Skeletal muscle satellite cell (primary cell): Measurements from ENCODE around the gene TIMELESS.
"Not testable (repeated sequence)": the region's sequence is repeated elsewhere in the genome, so short reads cannot be mapped to it uniquely, and the experiment has no call there.

Source experiments
- H3K27me3 ChIP-seq: 2 replicates; pipeline ENCODE4 v1.7.0; 2013; ENCODE audit warnings: low read length; ENCODE audit not compliant: control insufficient read depth, insufficient read depth
- H3K36me3 ChIP-seq: 2 replicates; pipeline ENCODE4 v1.7.0; 2013; ENCODE audit warnings: mild to moderate bottlenecking, control low read depth, low read length; ENCODE audit not compliant: insufficient read depth
- H3K4me1 ChIP-seq: 2 replicates; pipeline ENCODE4 v1.7.0; 2013; ENCODE audit warnings: low read length; ENCODE audit not compliant: control insufficient read depth, insufficient read depth
- H3K4me2 ChIP-seq: 2 replicates; pipeline ENCODE4 v1.7.0; 2013; ENCODE audit warnings: mild to moderate bottlenecking, low read length
- H3K4me3 ChIP-seq: 2 replicates; pipeline ENCODE4 v1.7.0; 2013; ENCODE audit warnings: low read length
- H3K9ac ChIP-seq: 2 replicates; pipeline ENCODE4 v1.7.0; 2013; ENCODE audit warnings: mild to moderate bottlenecking, low read depth, low read length, moderate library complexity
- H3K9me3 ChIP-seq: replicated peaks from 2 replicates; pipeline ENCODE4 v1.7.0; 2013; ENCODE audit warnings: mild to moderate bottlenecking, control low read depth, low read length

Gene TIMELESS

DNA sequence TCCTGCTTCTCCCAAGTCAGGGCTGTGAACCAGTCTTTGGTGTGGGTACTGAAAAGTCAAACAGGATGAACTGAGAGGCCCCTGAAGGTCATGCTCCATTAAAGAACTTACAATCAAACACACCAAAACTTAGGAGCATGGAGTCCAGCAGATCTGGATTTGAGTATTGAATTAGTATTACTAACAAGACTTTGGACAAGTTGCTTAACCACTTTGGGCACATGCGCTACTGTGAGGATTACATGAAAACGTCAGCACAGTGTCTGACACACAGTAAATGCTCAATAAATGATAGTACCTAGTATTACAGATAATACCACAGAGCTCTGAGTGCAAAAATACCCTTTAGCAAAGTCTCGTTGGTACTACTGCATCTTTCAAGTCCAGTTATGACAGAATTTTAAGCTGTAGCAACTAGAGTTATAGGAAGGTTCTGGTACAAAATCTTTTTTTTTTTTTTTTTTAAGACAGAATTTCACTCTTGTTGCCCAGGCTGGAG lies 23.2 kb downstream of the TIMELESS start:
- no peak overlapping the region for H3K4me3 ChIP-seq
- H3K9me3 ChIP-seq = no peaks in the 10 kb centered on the region
- H3K27me3 ChIP-seq = no peaks in the 10 kb centered on the region
- no peaks in the 10 kb centered on the region for H3K4me1 ChIP-seq
- H3K36me3 ChIP-seq = peaks cover 30% of the 10 kb centered on the region
- H3K9ac ChIP-seq = no peak overlapping the region
- no peak overlapping the region for H3K4me2 ChIP-seq

GRCh38 chr12:56425193-56425592 lies 24.0 kb downstream of the TIMELESS start:
- Histone ChIP-seq H3K36me3 (peaks cover 36% of the 10 kb centered on the region), H3K4me3 (no peak overlapping the region), H3K4me1 (no peaks in the 10 kb centered on the region), H3K27me3 (no peaks in the 10 kb centered on the region), H3K9ac (no peak overlapping the region), H3K9me3 (no peaks in the 10 kb centered on the region), H3K4me2 (no peak overlapping the region)

DNA sequence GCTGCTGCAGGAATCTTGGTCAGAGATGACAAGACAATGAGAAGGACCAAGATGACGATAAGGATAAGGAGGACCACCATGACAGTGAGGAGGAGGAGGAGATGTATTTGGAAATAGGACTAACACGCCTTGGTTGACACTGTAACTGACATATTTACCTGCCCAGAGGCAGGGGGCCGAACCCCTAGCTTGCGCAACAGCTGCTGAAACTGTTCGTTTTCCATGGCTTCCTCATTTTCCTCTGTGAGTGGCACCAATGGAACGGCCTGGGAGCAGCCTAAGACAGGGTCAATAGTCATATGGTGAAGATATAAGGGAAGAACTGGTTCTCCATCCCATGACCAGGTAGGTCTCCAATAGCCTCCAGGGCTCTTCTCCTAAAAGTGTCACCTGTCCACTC lies 28.8 kb downstream of the TIMELESS start:
- H3K36me3 ChIP-seq = peaks cover 47% of the 10 kb centered on the region
- H3K9ac ChIP-seq = no peak overlapping the region
- H3K9me3 ChIP-seq = no peaks in the 10 kb centered on the region
- H3K4me1 ChIP-seq = no peaks in the 10 kb centered on the region
- no peak overlapping the region for H3K4me3 ChIP-seq
- no peaks in the 10 kb centered on the region for H3K27me3 ChIP-seq
- no peak overlapping the region for H3K4me2 ChIP-seq

- no peaks in the 10 kb centered on the region for H3K27me3 ChIP-seq
- no peaks in the 10 kb centered on the region for H3K4me1 ChIP-seq
- H3K4me3 ChIP-seq = no peak overlapping the region
- no peak overlapping the region for H3K9ac ChIP-seq
- peaks cover 35% of the 10 kb centered on the region for H3K36me3 ChIP-seq
- no peaks in the 10 kb centered on the region for H3K9me3 ChIP-seq
- no peak overlapping the region for H3K4me2 ChIP-seq
Observed at GRCh38 chr12:56417739-56418138, 31.5 kb downstream of the TIMELESS start.

DNA sequence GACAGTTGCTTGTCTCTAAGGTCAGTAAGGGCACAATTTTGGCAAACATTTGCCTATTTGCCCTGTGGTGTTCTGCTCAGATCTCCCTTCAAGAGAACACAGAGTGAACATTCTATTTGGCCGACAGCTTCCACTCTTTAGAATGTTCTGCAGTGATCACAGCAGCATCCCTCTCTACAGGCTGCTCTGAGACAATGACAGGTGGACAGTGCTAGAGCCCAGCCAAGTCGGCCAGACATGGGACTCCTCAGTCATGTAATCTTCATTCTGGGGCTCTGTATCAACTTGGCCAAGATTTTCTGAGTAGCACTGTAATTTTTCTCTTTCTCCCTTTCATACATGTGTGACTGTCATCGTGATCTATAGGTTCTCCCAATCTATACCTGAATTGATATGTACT lies 34.8 kb downstream of the TIMELESS start:
- Histone ChIP-seq H3K4me3 (no peak overlapping the region), H3K36me3 (peaks cover 13% of the 10 kb centered on the region), H3K27me3 (no peaks in the 10 kb centered on the region)

GRCh38 chr12:56413392-56413791 lies 35.8 kb downstream of the TIMELESS start:
- Histone ChIP-seq H3K27me3 (no peaks in the 10 kb centered on the region), H3K36me3 (peaks cover 11% of the 10 kb centered on the region), H3K4me2 (no peak overlapping the region), H3K9me3 (no peaks in the 10 kb centered on the region), H3K9ac (no peak overlapping the region), H3K4me1 (peaks cover 6% of the 10 kb centered on the region), H3K4me3 (no peak overlapping the region)

More for the DNA sequence above, 34.8 kb downstream of the TIMELESS start:
- Histone ChIP-seq H3K9ac (no peak overlapping the region), H3K4me2 (no peak overlapping the region), H3K4me1 (peaks cover 6% of the 10 kb centered on the region), H3K9me3 (no peaks in the 10 kb centered on the region)

DNA sequence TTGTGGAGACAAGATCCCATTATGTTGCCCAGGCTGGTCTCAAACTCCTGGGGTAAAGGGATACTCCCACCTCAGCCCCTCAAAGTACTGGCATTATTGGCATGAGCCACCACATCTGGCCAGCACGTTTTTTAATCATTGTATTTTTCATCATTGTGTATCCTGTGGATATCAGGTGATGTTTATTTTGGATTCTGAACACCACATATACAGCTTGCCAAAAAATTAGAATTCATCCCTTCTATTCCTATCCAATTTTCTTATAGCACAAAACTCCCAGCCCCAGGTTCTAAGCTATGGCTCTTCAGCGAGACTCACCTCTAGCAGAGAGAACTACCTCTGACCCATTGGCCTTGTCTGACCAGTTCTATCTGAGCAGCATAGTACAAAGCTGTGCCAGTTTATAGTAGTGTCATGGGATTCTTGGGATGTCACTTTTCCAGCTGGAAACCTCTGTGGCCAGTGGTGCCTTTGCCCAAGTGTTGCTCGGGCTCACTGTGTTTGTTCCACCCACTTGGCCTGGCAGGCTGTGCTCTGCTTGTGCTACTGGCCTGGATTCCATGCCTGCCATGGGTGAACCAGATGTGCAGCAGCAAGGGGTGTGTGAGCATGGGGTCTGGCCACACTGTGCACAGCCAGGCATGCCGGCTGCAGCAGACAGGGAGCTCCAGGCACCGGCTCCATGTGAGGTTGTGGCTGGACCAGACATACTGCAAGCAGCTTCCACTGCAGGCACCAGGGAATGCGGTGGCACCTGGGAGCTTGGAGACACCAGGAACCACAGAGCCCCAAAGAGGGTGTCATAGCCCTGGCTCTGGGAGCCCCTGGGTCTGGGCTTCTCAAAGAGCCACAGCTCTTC lies 37.2 kb downstream of the TIMELESS start:
- H3K9ac ChIP-seq = no peak overlapping the region
- H3K9me3 ChIP-seq = no peaks in the 10 kb centered on the region
- peaks cover 2% of the 10 kb centered on the region for H3K36me3 ChIP-seq
- peaks cover 6% of the 10 kb centered on the region for H3K4me1 ChIP-seq
- H3K4me3 ChIP-seq = no peak overlapping the region
- no peak overlapping the region for H3K4me2 ChIP-seq
- H3K27me3 ChIP-seq = no peaks in the 10 kb centered on the region

GRCh38 chr12:56410768-56411167 lies 38.5 kb downstream of the TIMELESS start:
- Histone ChIP-seq H3K4me1 (peaks cover 6% of the 10 kb centered on the region), H3K27me3 (no peaks in the 10 kb centered on the region), H3K9me3 (no peaks in the 10 kb centered on the region), H3K4me3 (no peak overlapping the region), H3K9ac (no peak overlapping the region), H3K36me3 (no peaks in the 10 kb centered on the region), H3K4me2 (no peak overlapping the region)

GRCh38 chr12:56408799-56409417 lies 40.3 kb downstream of the TIMELESS start:
- no peak overlapping the region for H3K4me3 ChIP-seq
- peaks cover 6% of the 10 kb centered on the region for H3K4me1 ChIP-seq
- no peaks in the 10 kb centered on the region for H3K36me3 ChIP-seq
- H3K4me2 ChIP-seq = no peak overlapping the region
- no peaks in the 10 kb centered on the region for H3K27me3 ChIP-seq
- no peak overlapping the region for H3K9ac ChIP-seq
- H3K9me3 ChIP-seq = no peaks in the 10 kb centered on the region

DNA sequence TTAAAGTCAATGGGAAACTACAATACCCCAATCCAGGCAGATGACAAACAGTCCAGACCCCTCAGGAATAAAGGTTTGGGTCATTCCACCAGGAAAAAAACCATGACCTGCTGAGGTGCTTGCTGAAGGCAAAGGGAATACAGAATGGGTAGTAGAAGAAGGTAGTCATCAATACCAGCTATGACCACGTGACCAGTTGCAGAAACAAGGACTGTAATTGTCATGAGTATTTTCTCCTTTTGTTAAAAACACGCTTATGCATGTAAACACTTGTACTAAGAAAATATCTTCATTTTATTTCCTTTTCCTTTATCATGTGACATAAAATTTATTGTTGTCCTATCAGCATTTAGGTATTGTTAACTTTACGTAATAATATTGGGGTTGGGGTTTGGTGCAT lies 45.0 kb downstream of the TIMELESS start:
- H3K4me3 ChIP-seq, H3K27me3 ChIP-seq, H3K9ac ChIP-seq, H3K4me2 ChIP-seq, H3K36me3 ChIP-seq, H3K9me3 ChIP-seq, H3K4me1 ChIP-seq: not testable (repeated sequence)

GRCh38 chr12:56401612-56402011 lies 47.6 kb downstream of the TIMELESS start:
- H3K9ac ChIP-seq, H3K9me3 ChIP-seq, H3K36me3 ChIP-seq, H3K4me3 ChIP-seq, H3K4me2 ChIP-seq, H3K4me1 ChIP-seq: not testable (repeated sequence)
- H3K27me3 ChIP-seq = peaks cover 11% of the 10 kb centered on the region

- H3K4me3 ChIP-seq, H3K4me1 ChIP-seq, H3K9me3 ChIP-seq, H3K4me2 ChIP-seq, H3K36me3 ChIP-seq, H3K9ac ChIP-seq: not testable (repeated sequence)
- peaks cover 11% of the 10 kb centered on the region for H3K27me3 ChIP-seq
Observed at GRCh38 chr12:56401125-56401524, 48.1 kb downstream of the TIMELESS start.
